ENCODE data around the gene JMJD8.

DNA sequence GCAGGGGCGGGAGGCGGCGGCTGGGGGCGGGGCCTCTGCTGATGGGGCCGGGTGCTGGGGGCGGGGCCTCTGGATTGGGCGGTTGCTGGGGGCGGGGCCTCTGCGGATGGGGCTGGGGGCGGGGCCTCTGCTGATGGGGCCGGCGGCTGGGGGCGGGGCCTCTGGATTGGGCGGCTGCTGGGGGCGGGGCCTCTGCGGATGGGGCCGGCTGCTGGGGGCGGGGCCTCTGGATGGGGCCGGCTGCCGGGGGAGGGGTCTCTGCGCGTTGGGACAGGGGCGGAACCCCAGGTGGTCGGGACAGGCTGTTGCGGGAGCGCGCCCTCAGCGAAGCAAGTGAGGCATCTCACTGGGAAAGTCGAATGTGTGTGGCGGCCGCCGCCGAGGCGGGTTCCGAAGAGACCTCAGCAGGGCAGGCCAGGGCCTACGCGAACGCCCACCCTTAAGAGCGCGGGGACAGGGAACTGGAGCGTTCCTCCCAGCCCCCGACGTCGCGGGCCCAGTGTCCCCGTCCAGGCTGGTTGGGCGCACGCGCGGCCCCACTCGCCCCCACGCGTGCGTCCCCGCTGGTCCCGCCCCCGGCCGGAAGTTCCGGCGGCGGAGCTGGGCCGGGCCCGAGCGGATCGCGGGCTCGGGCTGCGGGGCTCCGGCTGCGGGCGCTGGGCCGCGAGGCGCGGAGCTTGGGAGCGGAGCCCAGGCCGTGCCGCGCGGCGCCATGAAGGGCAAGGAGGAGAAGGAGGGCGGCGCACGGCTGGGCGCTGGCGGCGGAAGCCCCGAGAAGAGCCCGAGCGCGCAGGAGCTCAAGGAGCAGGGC, 4.1 kb downstream of the JMJD8 start, which contains the start of gene STUB1:
- TF ChIP-seq CTCF (IDR thresholded peaks at IDR 0.05) (no peak), POLR2A (IDR thresholded peaks at IDR 0.05) (peak; percentile 44), EP300 (IDR thresholded peaks at IDR 0.05; ENCODE audit: low read depth) (no peak), POLR2AphosphoS5 (IDR thresholded peaks at IDR 0.05) (peak in 2 of 3 donors; percentile 59 to 74)

Measured in transverse colon (tissue), 4 donors.